Tibial artery (tissue), 4 donors: ENCODE results near the gene KCND2.

Experiments
- DNase-seq, 2 donors: peaks; one replicate each; pipeline ENCODE4 v3.0.0-alpha.2; 2019
- H3K27ac ChIP-seq, 2 donors: fragments of 200-600 bp; sonication (generic) in 1 of 2; 1 replicate in 1 of 2; 2 replicates in 1 of 2; pipeline ENCODE4 v1.5.1; 2018 to 2019; ENCODE audit warnings: mild to moderate bottlenecking in 1 of 2
- H3K27me3 ChIP-seq, 2 donors: fragments of 200-600 bp; sonication (generic) in 1 of 2; one replicate each; pipeline versions ENCODE4 v1.5.1 to v1.6.0; 2016 to 2019
- H3K36me3 ChIP-seq, 3 donors: fragments of 200-600 bp; sonication (generic) in 2 of 3; one replicate each; pipeline ENCODE4 v1.5.1; 2016 to 2019; ENCODE audit warnings: mild to moderate bottlenecking in 2 of 3
- H3K4me1 ChIP-seq, 4 donors: fragments of 200-600 bp; sonication (generic) in 2 of 4; 1 replicate in 3 of 4; 2 replicates in 1 of 4; pipeline ENCODE4 v1.5.1; 2016 to 2019
- H3K4me3 ChIP-seq, 2 donors: fragments of 200-600 bp; sonication (generic) in 1 of 2; 1 replicate in 1 of 2; 2 replicates in 1 of 2; pipeline ENCODE4 v1.5.1; 2018 to 2019; ENCODE audit warnings: mild to moderate bottlenecking in 2 of 2
- H3K9me3 ChIP-seq, 3 donors: fragments of 200-600 bp; sonication (generic) in 1 of 3; one replicate each; pipeline ENCODE4 v1.5.1; 2016 to 2019
- CTCF ChIP-seq, 2 experiments: fragments of 200-600 bp in 1 of 2; fragments of 450-650 bp in 1 of 2; IDR thresholded peaks; one replicate each; pipeline ENCODE4 v1.5.1; 2017 to 2019; ENCODE audit warnings: antibody characterized with exemption in 2 of 2, mild to moderate bottlenecking in 1 of 2, moderate library complexity in 1 of 2
- intact Hi-C: fragments of 100-400 bp; cut with DNase I; formaldehyde crosslinking; loops from one replicate; pipeline ENCODE4 v1.15.0; 2023; ENCODE audit warnings: low total_unique reads

The KCND2 gene

DNA sequence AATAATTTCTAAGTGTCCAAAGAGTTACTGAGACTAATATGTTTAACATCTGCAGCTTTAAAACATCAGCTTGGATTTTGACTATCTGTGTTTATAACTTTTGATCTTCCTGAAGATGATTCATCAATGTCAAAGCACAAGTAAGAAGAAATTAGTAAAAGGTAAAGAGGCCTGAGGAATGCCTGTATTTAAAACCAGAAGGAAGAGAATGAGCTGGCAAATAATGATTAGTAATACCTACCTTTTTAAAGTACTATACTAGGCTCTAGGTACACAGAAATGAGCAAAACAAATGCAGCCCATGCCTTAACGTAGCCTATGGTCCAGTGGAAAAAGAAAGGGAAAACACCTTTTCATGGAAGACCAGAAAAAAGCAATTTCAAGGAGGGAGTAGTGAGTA, 158.0 kb downstream of the KCND2 start:
- Histone ChIP-seq H3K4me1 (no peaks in the 10 kb centered on the region), H3K27ac (no peak overlapping the region), H3K4me3 (no peak overlapping the region), H3K9me3 (no peaks in the 10 kb centered on the region), H3K36me3 (no peaks in the 10 kb centered on the region), H3K27me3 (no peaks in the 10 kb centered on the region)
- intact Hi-C loops: no loop called here
- no peak for TF ChIP-seq CTCF (IDR thresholded peaks at IDR 0.05)
- DNase-seq: no peak

- Histone ChIP-seq H3K27ac (no peak overlapping the region), H3K27me3 (no peaks in the 10 kb centered on the region), H3K4me3 (no peak overlapping the region), H3K9me3 (no peaks in the 10 kb centered on the region), H3K36me3 (no peaks in the 10 kb centered on the region), H3K4me1 (no peaks in the 10 kb centered on the region)
- no peak for TF ChIP-seq CTCF (IDR thresholded peaks at IDR 0.05)
- intact Hi-C loops: no loop called here
- DNase-seq: no peak
Measured at GRCh38 chr7:120436487-120437060, 163.6 kb downstream of the KCND2 start.

DNA sequence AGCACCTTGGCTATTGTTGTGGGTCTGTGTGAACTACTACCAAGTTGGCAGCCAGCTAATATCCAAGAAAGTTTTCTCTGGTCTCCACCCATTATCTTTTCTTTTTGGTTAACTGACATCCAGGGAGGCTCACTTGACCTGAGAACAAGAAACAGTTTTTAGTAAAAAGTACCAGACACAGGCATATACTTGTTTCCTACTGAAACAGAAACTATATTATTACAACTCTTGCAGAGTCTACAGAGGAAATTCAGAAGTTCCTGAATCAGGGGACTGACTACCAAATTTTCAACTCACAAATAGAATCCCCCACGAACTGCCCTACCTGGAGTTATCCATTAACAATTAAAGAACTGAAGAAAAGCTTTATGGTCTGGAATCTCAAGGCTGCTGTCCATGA, 168.9 kb downstream of the KCND2 start:
- intact Hi-C loops: no loop called here

GRCh38 chr7:120442838-120443237, 169.9 kb downstream of the KCND2 start:
- DNase-seq: no peak
- no peak overlapping the region for H3K27ac ChIP-seq
- H3K27me3 ChIP-seq: no peaks in the 10 kb centered on the region
- TF ChIP-seq CTCF (IDR thresholded peaks at IDR 0.05): no peak
- no peaks in the 10 kb centered on the region for H3K9me3 ChIP-seq
- H3K4me3 ChIP-seq: no peak overlapping the region
- intact Hi-C loops: no loop called here
- no peaks in the 10 kb centered on the region for H3K36me3 ChIP-seq
- H3K4me1 ChIP-seq: no peaks in the 10 kb centered on the region

More for the DNA sequence above, 168.9 kb downstream of the KCND2 start:
- Histone ChIP-seq H3K4me3 (no peak overlapping the region), H3K27me3 (no peaks in the 10 kb centered on the region), H3K36me3 (no peaks in the 10 kb centered on the region), H3K4me1 (no peaks in the 10 kb centered on the region), H3K27ac (no peak overlapping the region), H3K9me3 (no peaks in the 10 kb centered on the region)
- TF ChIP-seq CTCF (IDR thresholded peaks at IDR 0.05): no peak
- no peak for DNase-seq

DNA sequence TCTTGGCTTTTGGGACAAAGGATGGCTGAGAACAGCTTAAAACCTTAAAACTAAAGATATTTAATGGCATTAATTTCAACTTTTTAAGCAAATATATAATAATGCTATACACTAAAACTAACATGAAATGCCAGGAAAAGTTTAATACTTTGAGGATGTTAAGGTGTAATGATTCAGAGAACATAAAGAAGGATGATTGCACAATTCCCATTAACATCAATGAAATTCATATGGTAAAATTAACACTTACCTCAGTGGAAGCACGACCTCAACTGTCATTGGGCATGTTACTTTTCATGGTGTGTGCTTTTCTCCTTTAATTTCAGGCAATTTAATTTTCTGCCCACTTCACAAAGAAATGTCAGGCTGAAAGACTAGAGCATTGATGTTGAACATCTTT, 171.7 kb downstream of the KCND2 start:
- Histone ChIP-seq H3K27me3 (no peaks in the 10 kb centered on the region), H3K27ac (no peak overlapping the region), H3K9me3 (no peaks in the 10 kb centered on the region), H3K4me3 (no peak overlapping the region), H3K4me1 (no peaks in the 10 kb centered on the region), H3K36me3 (no peaks in the 10 kb centered on the region)
- TF ChIP-seq CTCF (IDR thresholded peaks at IDR 0.05): no peak
- DNase-seq: no peak
- intact Hi-C loops: no loop called here

DNA sequence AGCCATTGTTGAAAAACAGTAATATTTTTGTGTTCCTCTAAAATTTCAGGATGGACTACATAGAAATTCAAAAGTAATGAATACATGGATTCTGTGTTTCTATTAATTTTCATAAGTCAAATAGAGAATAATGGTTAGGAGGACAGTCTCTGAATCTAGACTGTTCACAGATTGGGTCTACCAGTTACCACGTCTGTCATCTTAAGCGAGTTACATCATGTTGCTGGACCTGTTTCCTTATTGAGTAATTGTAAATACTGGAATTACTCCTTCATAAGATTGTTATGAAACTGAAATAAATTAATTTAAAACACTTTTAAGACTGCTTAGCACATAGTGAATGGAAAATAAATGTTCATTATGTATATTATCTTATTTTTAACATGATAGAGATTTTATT, 172.3 kb downstream of the KCND2 start:
- Histone ChIP-seq H3K27me3 (no peaks in the 10 kb centered on the region), H3K36me3 (no peaks in the 10 kb centered on the region), H3K4me3 (no peak overlapping the region), H3K27ac (no peak overlapping the region), H3K9me3 (no peaks in the 10 kb centered on the region), H3K4me1 (no peaks in the 10 kb centered on the region)
- TF ChIP-seq CTCF (IDR thresholded peaks at IDR 0.05): no peak
- DNase-seq: no peak
- intact Hi-C loops: no loop called here
